Stimulated activated CD4-positive, alpha-beta T cell treated with anti-CD3 and anti-CD28 coated beads, Interleukin-1b, Interleukin-23, amount 100 ng/mL, for 1 hour (primary cell): ENCODE results near the gene ERVK3-1.
"Not testable (repeated sequence)": the region's sequence is repeated elsewhere in the genome, so short reads cannot be mapped to it uniquely, and the experiment has no call there.

ENCODE experiments used
- DNase-seq, 2 donors: peaks; one replicate each; pipeline ENCODE4 v3.0.0-alpha.2; 2020; ENCODE audit warnings: low read depth in 2 of 2

The ERVK3-1 gene

GRCh38 chr19:58305065-58305931, at the start of gene ERVK3-1:
Gene ERVK3-1 (plus strand): TSS chr19:58305377. CDS start chr19:58312169, 6,792 bp downstream.
- DNase-seq: peak; percentile 71 to 86

GRCh38 chr19:58258259-58258658, 46.9 kb upstream of the ERVK3-1 start:
- DNase-seq: not testable (repeated sequence)

GRCh38 chr19:58261600-58261967, 43.6 kb upstream of the ERVK3-1 start:
- DNase-seq: no peak

GRCh38 chr19:58261968-58262921, 42.9 kb upstream of the ERVK3-1 start:
- no peak for DNase-seq

GRCh38 chr19:58262922-58263296, 42.3 kb upstream of the ERVK3-1 start:
- no peak for DNase-seq

- DNase-seq: no peak
These were observed 40.1 kb upstream of the ERVK3-1 start for GRCh38 chr19:58265100-58265499.

- DNase-seq: no peak
These were observed 36.8 kb upstream of the ERVK3-1 start for GRCh38 chr19:58268344-58268743.

- DNase-seq: no peak
These were observed 30.4 kb upstream of the ERVK3-1 start for GRCh38 chr19:58274771-58275201.

- DNase-seq: no peak
These were observed 29.6 kb upstream of the ERVK3-1 start for GRCh38 chr19:58275564-58275963.

GRCh38 chr19:58277197-58277596, 28.0 kb upstream of the ERVK3-1 start:
- no peak for DNase-seq

- no peak for DNase-seq
These were observed 27.2 kb upstream of the ERVK3-1 start for GRCh38 chr19:58277748-58278540.

- peak; percentile 87 to 89 for DNase-seq
These were observed 26.6 kb upstream of the ERVK3-1 start, which contains the start of gene ZNF8 for GRCh38 chr19:58278541-58279041. Gene ZNF8 (plus strand): TSS chr19:58278955. CDS start chr19:58279082, 127 bp downstream.

- DNase-seq: peak; percentile 2 to 7
These were observed 25.9 kb upstream of the ERVK3-1 start for GRCh38 chr19:58279042-58279924.

- no peak for DNase-seq
These were observed 25.3 kb upstream of the ERVK3-1 start for GRCh38 chr19:58279925-58280316.

- no peak for DNase-seq
These were observed 21.0 kb upstream of the ERVK3-1 start for GRCh38 chr19:58284199-58284598.

- no peak for DNase-seq
These were observed 13.2 kb upstream of the ERVK3-1 start for GRCh38 chr19:58291943-58292342.

- DNase-seq: no peak
These were observed 10.3 kb upstream of the ERVK3-1 start for GRCh38 chr19:58294743-58295374.

GRCh38 chr19:58296104-58296503, 9.1 kb upstream of the ERVK3-1 start:
- no peak for DNase-seq

GRCh38 chr19:58300620-58301019, 4.6 kb upstream of the ERVK3-1 start:
- DNase-seq: no peak

GRCh38 chr19:58304255-58304654, 922 bp upstream of the ERVK3-1 start:
- DNase-seq: no peak
